ENCODE measurements around the gene FAM3D.

The FAM3D gene

GRCh38 chr3:58688574-58688973 is 22.0 kb upstream of the FAM3D start:
- Histone ChIP-seq H3K9me3 (ENCODE audit: insufficient read depth, low read depth, low read length) (peaks cover 13% of the 10 kb centered on the region; the same call in 1 of the 2 replicates), H2AFZ (ENCODE audit: low read length) (no peak overlapping the region), H3K4me2 (ENCODE audit: low read depth, low read length, poor library complexity, severe bottlenecking) (no peak overlapping the region), H3F3A (ENCODE audit: low read depth) (no peaks in the 10 kb centered on the region), H3K9ac (ENCODE audit: low read depth, low read length, poor library complexity, severe bottlenecking) (no peak overlapping the region), H3K9me2 (replicated peaks; ENCODE audit: low read depth, low read length) (no peaks in the 10 kb centered on the region), H4K20me1 (ENCODE audit: insufficient read depth, low read length, poor library complexity, severe bottlenecking) (no peaks in the 10 kb centered on the region), H3K4me3 (ENCODE audit: low read length, poor library complexity, severe bottlenecking) (no peak overlapping the region), H3K36me3 (ENCODE audit: insufficient read depth, low read length) (no peaks in the 10 kb centered on the region), H3K79me2 (ENCODE audit: insufficient read depth, low read length) (no peaks in the 10 kb centered on the region), H3K27me3 (ENCODE audit: insufficient read depth, low read length, poor library complexity, severe bottlenecking) (no peaks in the 10 kb centered on the region), H3K4me1 (ENCODE audit: insufficient read depth, low read length, poor library complexity, severe bottlenecking) (no peaks in the 10 kb centered on the region)
- no peak for TF ChIP-seq CTCF (conservative IDR thresholded peaks at IDR 0.05; ENCODE audit: low read length)
- TF ChIP-seq EZH2phosphoT487 (IDR thresholded peaks at IDR 0.05; ENCODE audit: borderline replicate concordance), result no peak

- H3K4me1 ChIP-seq (ENCODE audit: insufficient read depth, low read length, poor library complexity, severe bottlenecking), result no peaks in the 10 kb centered on the region
- H2AFZ ChIP-seq (ENCODE audit: low read length), result no peak overlapping the region
- H3K27me3 ChIP-seq (ENCODE audit: insufficient read depth, low read length, poor library complexity, severe bottlenecking), result no peaks in the 10 kb centered on the region
- H4K20me1 ChIP-seq (ENCODE audit: insufficient read depth, low read length, poor library complexity, severe bottlenecking), result no peaks in the 10 kb centered on the region
- H3K36me3 ChIP-seq (ENCODE audit: insufficient read depth, low read length), result no peaks in the 10 kb centered on the region
- H3F3A ChIP-seq (ENCODE audit: low read depth), result no peaks in the 10 kb centered on the region
- TF ChIP-seq CTCF (conservative IDR thresholded peaks at IDR 0.05; ENCODE audit: low read length), result no peak
- H3K4me2 ChIP-seq (ENCODE audit: low read depth, low read length, poor library complexity, severe bottlenecking), result no peak overlapping the region
- no peaks in the 10 kb centered on the region for H3K79me2 ChIP-seq (ENCODE audit: insufficient read depth, low read length)
- H3K4me3 ChIP-seq (ENCODE audit: low read length, poor library complexity, severe bottlenecking), result no peak overlapping the region
- H3K9ac ChIP-seq (ENCODE audit: low read depth, low read length, poor library complexity, severe bottlenecking), result no peak overlapping the region
- no peaks in the 10 kb centered on the region for H3K9me2 ChIP-seq (replicated peaks; ENCODE audit: low read depth, low read length)
- peaks cover 11% of the 10 kb centered on the region; the same call in 1 of the 2 replicates for H3K9me3 ChIP-seq (ENCODE audit: insufficient read depth, low read depth, low read length)
Measured at GRCh38 chr3:58686847-58687246, 20.3 kb upstream of the FAM3D start.

GRCh38 chr3:58685641-58686040 is 19.1 kb upstream of the FAM3D start:
- Histone ChIP-seq H3K27me3 (ENCODE audit: insufficient read depth, low read length, poor library complexity, severe bottlenecking) (no peaks in the 10 kb centered on the region), H3F3A (ENCODE audit: low read depth) (no peaks in the 10 kb centered on the region), H4K20me1 (ENCODE audit: insufficient read depth, low read length, poor library complexity, severe bottlenecking) (no peaks in the 10 kb centered on the region), H3K36me3 (ENCODE audit: insufficient read depth, low read length) (no peaks in the 10 kb centered on the region), H3K79me2 (ENCODE audit: insufficient read depth, low read length) (no peaks in the 10 kb centered on the region), H3K9ac (ENCODE audit: low read depth, low read length, poor library complexity, severe bottlenecking) (no peak overlapping the region), H3K4me1 (ENCODE audit: insufficient read depth, low read length, poor library complexity, severe bottlenecking) (no peaks in the 10 kb centered on the region), H3K9me2 (replicated peaks; ENCODE audit: low read depth, low read length) (no peaks in the 10 kb centered on the region), H3K4me2 (ENCODE audit: low read depth, low read length, poor library complexity, severe bottlenecking) (no peak overlapping the region), H3K4me3 (ENCODE audit: low read length, poor library complexity, severe bottlenecking) (no peak overlapping the region), H2AFZ (ENCODE audit: low read length) (no peak overlapping the region), H3K9me3 (ENCODE audit: insufficient read depth, low read depth, low read length) (no peaks in the 10 kb centered on the region)
- TF ChIP-seq EZH2phosphoT487 (IDR thresholded peaks at IDR 0.05; ENCODE audit: borderline replicate concordance) (no peak), CTCF (conservative IDR thresholded peaks at IDR 0.05; ENCODE audit: low read length) (no peak)

All from Loucy (cell line).